GM04504 (cell line): Measurements from ENCODE around the gene SULT1C2.
"Not testable (repeated sequence)": the region's sequence is repeated elsewhere in the genome, so short reads cannot be mapped to it uniquely, and the experiment has no call there.

Experiments used
- DNase-seq: peaks from one replicate; pipeline ENCODE4 v3.0.0-alpha.2; 2012; ENCODE audit warnings: low read depth

Gene SULT1C2

DNA sequence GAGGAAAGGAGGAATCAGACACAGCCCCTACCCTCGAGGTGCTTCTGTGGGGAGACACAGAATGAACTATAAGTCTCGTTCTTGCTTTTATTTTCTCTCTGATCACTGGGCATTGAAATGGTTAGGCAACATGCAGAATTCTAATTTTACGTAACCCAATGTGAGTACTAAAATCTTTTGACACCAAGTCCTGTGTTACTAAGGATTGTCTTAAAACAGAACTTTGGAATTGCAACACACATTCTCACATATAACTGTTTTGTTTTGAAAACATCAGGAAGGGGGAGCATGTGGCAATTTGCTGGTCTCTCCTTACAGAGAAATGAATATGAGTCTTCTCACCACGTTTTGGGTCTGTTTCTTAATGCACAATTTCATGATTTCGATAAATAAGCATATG is 65.4 kb downstream of the SULT1C2 start:
- no peak for DNase-seq

DNA sequence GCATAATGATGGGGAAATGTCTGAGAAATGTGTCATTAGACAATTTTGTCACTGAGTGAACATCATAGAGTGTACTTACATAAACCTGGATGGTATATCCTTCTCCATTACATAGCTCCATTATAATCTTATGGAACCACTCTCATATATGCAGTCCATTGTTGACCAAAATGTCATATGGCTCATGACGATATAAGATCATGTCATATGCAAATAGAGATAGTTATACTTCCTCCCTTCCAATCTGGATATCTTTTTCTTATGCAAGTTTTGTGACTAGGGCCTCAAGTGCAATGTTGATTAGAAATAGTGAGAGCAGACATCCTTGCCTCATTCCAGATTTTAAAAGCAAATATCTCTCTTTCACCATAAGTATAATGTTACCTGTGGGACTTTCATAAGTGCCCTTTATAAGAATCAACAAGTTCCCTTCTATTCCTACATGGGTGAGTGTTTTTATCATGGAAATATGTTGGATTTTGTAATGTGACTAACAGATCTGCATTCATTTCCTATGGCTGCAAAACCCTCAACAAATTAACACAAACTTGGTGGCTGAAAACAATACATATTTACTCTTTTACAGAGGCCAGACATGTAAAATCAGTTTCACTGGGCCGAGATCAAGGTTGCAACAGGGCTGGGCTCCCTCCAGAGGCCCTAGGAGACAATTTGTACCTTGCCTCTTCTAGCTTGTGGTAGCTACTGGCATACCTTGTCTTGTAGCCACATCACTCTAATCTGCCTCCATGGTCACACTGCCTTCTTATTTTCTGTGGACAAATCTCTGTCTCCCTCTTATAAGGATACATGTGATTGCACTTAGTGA is 67.4 kb downstream of the SULT1C2 start:
- DNase-seq, result no peak

DNA sequence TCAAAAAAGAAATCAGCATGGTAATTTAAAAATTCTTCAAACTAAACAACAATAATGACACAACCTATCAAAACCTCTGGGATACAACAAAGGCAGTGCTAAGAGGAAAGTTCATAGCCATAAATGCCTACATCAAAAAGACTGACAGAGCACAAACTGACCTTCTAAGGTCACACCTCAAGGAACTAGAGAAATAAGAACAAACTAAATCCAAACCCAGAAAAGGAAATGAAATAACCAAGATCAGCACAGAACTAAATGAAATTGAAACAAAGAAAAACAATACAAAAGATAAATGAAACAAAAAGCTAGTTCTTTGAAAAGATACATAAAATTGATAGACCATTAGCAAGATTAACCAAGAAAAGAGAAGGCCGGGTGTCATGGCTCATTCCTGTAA is 70.6 kb downstream of the SULT1C2 start:
- DNase-seq, result not testable (repeated sequence)
